HG03432 (cell line): ENCODE results near the gene IL6R.

Experiments used
- ATAC-seq: cut with Tn5 transposase; IDR thresholded peaks from one replicate; pipeline ENCODE4 v1.9.1; 2021; ENCODE audit warnings: mild to moderate bottlenecking, moderate library complexity; ENCODE audit not compliant: unreplicated experiment

The IL6R gene

GRCh38 chr1:154423988-154424326 lies 18.8 kb downstream of the IL6R start:
- no peak for ATAC-seq

GRCh38 chr1:154425172-154425571 lies 20.0 kb downstream of the IL6R start:
- ATAC-seq, result no peak

GRCh38 chr1:154427173-154428139 lies 22.3 kb downstream of the IL6R start:
- no peak for ATAC-seq

GRCh38 chr1:154429118-154429517 lies 24.0 kb downstream of the IL6R start:
- ATAC-seq, result no peak

GRCh38 chr1:154429841-154430611 lies 24.9 kb downstream of the IL6R start:
- ATAC-seq, result no peak

- no peak for ATAC-seq
Measured at GRCh38 chr1:154430903-154431302, 25.8 kb downstream of the IL6R start.

- no peak for ATAC-seq
Measured at GRCh38 chr1:154431586-154432373, 26.6 kb downstream of the IL6R start.

- no peak for ATAC-seq
Measured at GRCh38 chr1:154433161-154433764, 28.1 kb downstream of the IL6R start.

GRCh38 chr1:154434346-154435085 lies 29.4 kb downstream of the IL6R start:
- ATAC-seq, result no peak

GRCh38 chr1:154435599-154436200 lies 30.6 kb downstream of the IL6R start:
- ATAC-seq, result no peak

- ATAC-seq, result no peak
Measured at GRCh38 chr1:154436433-154436832, 31.3 kb downstream of the IL6R start.

- no peak for ATAC-seq
Measured at GRCh38 chr1:154440036-154440804, 35.1 kb downstream of the IL6R start.

GRCh38 chr1:154441241-154441888 lies 36.2 kb downstream of the IL6R start:
- no peak for ATAC-seq

GRCh38 chr1:154442006-154442740 lies 37.0 kb downstream of the IL6R start:
- no peak for ATAC-seq

- ATAC-seq, result no peak
Measured at GRCh38 chr1:154443274-154444013, 38.3 kb downstream of the IL6R start.

- peak; percentile 71 for ATAC-seq
Measured at GRCh38 chr1:154445040-154445472, 39.9 kb downstream of the IL6R start.

- ATAC-seq, result no peak
Measured at GRCh38 chr1:154446292-154446691, 41.1 kb downstream of the IL6R start.
